Lower leg skin (tissue), 3 donors: Measurements from ENCODE around the gene ARL17A.
"Not testable (repeated sequence)": the region's sequence is repeated elsewhere in the genome, so short reads cannot be mapped to it uniquely, and the experiment has no call there.

Experiments
- CTCF ChIP-seq, 3 donors: fragments of 450-650 bp; IDR thresholded peaks; one replicate each; pipeline ENCODE4 v1.5.1; 2016; ENCODE audit warnings: antibody characterized with exemption in 3 of 3, mild to moderate bottlenecking in 3 of 3, moderate library complexity in 2 of 3
- POLR2A ChIP-seq, 2 donors: fragments of 450-650 bp; IDR thresholded peaks; one replicate each; pipeline ENCODE4 v1.6.1; 2016 to 2017; ENCODE audit warnings: antibody characterized with exemption in 2 of 2, mild to moderate bottlenecking in 1 of 2, moderate library complexity in 1 of 2

- not testable (repeated sequence) for TF ChIP-seq POLR2A, CTCF (IDR thresholded peaks at IDR 0.05)
Measured at GRCh38 chr17:46598344-46598931, 18.9 kb upstream of the ARL17A start.
